Activated naive CD4-positive, alpha-beta T cell treated with Interleukin-2 at 50 U/mL for 16 hours (primary cell): ENCODE data around the gene CCDC69.
A peak's percentile ranks its signal among the peaks of the same experiment; 100 is the strongest.

Experiments used
- DNase-seq: peaks from one replicate; pipeline ENCODE4 v3.0.0-alpha.2; 2020

Gene CCDC69

DNA sequence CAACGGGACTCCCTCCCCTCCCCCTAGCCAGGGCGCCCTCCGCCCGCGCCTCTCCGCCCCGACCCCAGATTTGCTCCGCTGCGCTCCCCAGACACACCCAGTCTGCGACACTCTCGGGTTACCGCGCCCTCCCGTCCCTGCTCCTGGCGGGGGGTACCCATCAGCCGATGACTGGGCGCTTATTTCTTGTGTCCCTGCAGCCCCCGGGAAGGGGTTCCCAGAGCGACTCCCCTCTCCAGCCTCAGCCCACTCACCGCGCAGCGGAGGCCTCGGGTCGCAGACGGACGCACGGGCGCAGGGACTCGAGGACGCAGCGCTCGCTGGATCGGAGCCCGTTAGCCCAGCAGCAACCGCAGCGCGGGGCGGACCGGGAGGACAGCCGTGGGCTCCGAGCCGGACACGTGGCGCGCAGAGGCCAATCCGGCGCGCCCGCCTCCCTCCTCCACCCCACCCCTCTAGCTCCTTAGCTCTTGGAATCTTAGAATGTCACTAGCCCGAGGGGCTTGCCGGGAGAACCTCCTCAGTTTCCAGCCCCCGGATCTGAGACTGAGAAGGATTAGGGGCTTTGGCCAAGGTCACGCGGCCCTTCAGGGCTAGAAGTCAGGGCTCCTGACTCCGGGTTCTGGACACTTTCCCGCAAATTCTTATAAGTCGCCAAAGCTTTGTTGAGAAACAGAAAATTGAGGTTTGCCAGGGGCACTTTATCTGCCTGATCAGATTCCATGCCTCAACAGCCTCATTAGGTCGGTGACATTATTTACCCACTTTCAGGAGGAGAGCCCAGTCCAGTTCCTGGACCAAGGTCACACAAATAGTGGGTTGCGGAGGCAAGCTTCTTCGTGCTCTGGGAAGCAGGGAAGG is 66.2 kb downstream of the CCDC69 start, which contains the start of gene ANXA6:
TSS of gene ANXA6 (minus strand) at position 354 of the 861 bp plus-strand sequence. CDS start 9,878 bp downstream, outside the sequence.
- peak; percentile 71 for DNase-seq

DNA sequence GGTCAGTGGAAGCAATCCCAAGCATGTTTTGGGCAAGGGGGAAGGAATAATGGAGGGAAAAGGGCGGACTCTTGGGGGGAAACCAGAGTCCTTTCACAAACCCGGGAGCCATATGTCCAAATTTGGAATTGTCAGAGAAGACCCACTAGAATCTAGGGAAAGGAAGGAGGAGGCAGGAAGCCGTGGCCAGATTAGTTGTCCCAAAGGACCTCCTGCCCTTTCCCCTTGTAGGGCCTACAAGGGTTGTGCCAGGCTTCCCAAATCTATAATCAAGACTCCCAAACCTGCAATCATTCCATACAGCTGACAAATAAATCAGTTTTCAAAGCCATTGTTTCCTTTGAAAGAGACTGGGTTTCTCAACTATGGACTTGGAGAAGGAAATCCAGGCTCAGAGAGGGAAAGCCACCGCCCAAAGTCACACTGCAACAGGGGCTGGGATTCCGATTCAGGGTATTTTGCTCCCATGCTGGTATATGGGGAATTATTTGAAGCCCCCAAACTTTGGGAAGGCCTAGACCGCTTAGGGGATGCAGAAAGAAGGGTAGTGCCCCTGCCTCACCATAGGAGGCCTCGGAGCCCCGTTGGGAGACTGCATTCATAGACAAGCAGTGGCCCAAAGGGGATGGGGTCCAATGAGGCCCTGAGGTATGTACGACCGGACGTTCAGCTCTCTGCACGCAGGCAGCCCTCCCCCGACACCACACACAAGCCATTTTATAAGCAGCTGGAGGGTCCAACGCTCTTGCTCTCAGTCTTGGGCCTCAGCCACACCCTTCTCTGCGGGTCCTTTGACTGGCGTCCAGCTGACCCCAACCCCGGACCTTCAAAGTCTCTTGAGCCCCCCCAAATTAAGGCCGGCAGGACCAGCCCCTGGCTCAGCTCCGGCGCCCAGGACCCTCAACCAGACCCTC is 67.1 kb downstream of the CCDC69 start:
- DNase-seq = peak; percentile 32

DNA sequence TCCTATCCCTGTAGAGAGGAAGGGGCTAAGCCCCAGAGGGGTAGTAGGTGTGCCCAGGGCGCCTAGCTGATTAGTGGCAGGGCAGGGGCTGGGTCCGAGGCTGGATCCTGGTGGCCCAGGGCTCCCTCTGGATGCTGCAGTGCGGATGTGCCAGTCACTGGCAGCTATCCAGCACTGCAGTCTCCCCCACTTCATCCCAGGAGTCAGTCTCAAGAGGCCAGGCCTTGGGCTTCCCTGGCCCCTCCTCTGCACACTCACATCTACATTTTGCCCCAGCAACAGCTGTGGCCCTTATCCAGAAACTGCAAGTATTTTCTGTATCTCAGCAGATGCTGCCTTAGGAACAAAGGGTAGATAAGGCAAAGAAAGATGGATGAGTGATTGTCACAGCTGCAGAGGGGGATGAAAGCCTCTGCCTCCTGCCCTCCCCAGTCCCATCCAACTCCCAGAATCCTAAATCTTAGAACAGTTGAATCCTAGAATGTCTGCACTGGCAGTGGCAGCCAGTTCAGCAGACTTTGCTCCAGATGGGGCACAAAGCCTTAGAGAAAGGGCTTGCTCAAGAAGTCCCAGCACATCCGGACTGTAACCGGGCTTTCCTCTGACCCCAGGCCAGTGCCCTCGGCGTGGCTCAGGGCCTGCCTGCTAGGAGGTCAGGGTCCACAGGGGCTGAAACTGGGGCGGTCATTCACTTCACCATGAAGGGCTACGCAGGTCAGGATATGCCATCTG is 68.0 kb downstream of the CCDC69 start:
- DNase-seq = no peak

DNA sequence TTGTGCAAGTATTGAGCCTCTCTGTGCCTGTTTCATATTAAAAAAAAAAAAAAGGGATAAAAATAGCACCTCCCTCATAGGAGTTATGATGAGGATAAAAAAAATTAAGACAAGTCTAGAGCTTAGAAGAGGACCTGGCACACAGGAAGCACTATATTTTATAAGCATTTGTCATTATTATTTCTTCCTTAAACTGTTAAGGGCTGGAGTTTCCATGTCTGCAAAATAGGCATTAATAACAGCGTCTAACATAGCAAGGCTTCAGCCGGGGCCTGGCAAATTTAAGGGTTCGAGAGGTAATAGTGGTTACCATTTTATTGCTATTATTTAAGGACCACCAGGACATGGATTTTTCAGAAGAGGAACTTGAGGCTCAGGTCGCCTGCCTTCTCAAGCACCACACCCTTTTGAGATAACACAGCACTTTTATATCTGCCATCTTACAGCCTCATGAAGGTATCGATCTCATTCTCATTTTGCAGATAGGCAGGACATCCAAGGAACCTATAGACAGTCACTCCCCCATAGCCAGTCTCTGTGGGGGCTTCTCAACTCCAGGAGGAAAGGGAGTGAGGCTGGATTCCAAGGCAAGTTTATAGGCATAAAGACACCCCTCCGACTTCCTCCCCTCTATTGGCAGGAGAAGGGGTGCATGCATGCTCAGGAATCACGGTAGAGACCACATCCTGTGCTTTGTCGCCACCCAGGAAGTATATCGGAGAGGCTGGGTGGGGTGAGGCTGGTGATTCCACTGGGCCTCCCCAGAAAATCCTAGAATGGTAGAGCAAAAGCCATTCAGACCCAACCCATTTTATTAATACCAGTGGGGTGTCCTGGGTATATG is 68.7 kb downstream of the CCDC69 start:
- DNase-seq = peak; percentile 54

DNA sequence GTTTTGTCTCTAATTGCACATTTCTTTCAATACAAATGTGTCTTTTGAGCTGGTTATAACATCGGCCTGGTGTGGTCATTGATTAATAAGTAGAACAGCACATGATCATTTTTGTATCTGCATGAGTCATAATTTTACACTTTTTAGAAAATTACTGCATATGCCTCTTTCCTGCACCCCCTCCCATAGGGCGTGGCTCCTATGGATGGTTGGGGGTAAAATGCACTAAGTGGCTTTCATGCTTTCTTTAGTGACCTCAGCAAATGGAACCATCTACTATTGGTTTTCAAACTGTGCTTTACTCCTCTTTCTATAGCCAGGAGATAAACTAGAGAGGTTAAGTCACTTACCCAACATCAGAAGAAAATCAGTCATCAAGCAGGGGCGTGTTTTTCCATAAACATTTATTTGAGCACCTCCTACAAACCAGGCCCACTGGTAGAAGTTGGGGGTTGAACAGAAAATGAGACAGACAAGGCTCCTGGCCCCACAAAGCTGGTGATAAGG is 70.1 kb downstream of the CCDC69 start:
- DNase-seq = peak; percentile 69

DNA sequence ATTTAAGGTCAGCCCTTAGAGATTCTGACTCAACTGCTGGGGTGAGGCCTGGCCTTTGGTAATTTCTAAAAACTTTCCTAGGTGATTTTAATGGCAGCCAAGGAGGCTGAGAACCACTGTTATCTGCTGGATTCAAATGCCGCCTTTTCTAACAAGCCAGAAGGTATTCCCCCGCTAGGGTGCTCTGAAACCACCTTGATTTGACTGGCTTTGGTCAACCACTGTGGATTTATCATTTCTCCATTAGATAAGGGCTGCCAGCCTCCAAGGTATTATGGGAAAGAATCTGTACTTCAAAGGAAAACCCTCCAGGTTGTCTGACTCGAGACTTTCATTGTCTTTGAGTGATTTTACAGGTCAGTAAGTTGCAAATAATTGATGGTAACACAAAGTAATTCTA is 70.6 kb downstream of the CCDC69 start:
- DNase-seq = no peak

DNA sequence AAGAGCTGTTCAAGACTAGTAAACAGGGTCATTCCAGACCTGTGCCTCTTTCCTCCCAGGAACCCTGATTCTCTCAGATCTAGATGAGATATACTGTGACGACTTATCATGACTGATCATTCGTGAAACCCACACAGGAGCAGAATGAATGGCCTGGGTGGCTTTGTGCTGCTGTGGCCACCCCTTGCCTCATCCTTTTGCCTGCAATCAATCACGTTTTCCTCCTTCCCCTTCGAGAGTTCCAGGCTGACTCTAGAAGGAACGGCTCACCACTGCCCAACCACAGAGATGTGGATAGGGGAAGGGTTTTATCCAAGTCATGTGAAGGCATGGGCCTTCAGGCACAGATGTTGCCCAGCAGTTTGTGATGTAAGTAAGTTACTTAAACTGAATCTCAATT is 72.1 kb downstream of the CCDC69 start:
- DNase-seq = peak; percentile 69

DNA sequence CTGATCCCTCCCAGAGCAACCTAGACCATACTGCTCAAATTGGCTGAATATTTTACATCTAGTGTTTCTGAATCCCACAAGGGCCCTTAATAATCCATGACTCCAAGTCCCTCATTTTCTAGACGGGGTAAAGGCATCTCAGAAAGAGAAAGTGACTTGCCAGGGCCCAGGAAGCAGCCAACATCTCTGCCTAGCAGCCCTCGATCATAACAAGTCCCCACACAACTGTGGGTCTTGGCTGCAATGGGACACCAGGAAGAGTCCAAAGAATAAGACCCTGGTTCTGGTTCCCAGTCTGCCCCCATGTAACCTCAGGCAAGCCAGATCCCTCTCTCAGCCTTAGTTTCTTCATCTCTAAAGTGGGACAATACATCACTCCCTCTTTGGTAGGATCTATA is 72.6 kb downstream of the CCDC69 start:
- DNase-seq = no peak

DNA sequence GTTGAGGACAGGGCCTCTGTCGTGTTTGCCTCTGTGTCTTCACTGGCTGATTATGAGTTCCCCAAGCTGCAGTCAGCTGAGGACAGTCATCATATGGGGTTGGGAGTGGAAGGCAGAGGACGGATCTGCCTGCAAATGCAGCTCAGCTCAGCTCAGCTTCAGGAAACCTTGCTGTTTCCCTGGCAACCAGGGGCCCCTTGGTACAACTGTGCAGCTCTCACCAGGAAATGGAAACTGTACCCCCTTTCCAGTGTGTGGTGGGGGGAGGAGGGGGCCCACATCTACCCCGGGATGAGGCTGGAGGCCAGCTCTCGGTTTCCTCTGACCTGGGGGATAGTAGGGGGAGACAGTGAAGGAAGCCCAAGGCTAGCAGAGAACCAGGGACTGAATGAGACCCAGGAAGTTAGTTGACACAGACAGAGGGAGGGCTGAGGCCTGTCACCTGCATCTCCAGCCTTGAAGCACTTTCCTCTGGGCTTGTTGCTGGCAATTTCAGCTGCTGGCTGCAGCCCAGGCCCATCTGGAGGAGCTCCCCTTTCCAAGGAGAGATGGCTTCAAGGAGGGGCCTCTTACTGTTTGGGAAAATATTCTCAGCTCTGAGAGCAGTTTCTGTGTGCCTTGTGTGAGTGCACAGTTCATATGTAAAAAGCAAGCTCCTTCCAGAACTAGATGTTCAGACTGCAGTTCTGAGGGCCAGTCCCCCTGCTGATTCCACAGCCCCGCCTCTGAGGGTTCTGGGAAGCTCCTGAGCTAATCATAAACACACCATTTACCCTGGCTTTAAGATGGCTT is 73.2 kb downstream of the CCDC69 start:
- peak; percentile 63 for DNase-seq

DNA sequence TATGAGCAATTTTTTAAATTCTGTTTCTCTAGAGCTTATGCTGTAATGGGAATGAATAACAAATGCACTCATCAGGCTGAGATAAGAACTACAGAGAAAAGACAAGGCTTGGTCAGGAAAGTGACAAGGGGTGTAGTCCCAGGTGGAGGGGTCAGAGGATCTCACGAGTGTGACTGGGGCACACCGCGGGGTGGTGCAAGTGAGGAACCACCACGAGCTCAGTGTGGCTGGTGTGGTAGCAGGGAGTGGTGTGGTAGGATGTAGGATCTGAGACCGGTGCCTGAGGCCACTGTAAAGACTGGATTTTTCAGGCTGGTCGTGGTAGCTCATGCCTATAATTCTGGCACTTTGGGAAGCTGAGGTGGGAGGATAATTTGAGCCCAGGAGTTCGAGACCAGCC is 75.3 kb downstream of the CCDC69 start:
- DNase-seq = no peak

DNA sequence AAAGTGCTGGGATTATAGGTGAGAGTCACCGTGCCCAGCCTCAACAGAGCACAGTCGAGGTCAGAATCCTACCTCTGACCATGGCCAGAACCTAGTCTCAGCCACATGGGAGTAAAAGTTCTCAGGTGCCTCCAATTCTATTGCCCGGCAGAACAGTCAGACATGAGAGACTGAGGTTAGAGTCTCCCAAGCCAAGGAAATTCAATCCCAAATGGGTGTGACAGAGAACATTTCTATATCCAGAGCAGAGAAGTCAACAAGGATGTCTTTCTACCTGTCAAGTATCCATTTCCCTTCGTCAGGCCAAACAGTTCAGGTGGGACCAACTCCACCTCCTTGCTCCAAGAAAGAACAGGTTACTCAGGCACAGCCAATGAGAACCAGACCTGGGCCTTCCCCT is 76.9 kb downstream of the CCDC69 start:
- no peak for DNase-seq

DNA sequence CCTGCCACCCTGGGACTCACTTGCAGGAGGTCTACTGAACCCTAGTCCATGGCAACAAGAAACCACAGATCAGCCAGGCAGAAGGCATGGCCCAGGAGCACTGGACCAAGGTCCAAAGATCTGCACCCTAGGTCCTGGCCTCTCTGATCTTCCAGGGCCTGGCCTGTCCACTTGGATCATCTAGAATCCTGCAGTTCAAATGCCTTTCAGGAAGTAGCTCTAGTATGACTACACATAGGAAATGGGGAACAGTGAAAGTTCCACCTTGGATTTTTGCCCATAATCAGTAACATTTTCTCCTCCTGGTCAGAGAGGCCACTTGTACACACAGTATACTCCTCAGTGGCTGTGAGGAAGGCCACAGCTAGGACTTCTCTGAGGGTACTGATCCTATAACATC is 77.8 kb downstream of the CCDC69 start:
- DNase-seq = no peak

DNA sequence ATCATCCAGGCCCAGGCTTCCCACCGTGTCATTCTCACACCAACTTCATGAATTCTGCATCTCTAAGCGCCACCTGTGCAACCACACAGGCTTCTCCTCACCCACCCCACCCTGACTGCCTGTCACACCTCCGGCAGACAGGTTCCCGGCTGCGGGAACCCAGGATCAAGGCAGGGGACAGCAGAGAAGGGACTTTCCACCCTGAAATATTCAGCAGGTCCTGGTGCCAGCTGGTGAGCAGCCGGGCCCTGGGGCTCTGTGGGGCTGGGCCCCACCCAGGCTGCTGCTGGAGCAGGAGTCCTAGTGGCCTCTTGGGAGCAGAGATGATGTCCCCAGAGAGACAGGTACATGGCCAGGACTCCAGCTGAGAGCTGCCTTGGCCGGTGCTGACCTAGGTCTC is 79.0 kb downstream of the CCDC69 start:
- no peak for DNase-seq

DNA sequence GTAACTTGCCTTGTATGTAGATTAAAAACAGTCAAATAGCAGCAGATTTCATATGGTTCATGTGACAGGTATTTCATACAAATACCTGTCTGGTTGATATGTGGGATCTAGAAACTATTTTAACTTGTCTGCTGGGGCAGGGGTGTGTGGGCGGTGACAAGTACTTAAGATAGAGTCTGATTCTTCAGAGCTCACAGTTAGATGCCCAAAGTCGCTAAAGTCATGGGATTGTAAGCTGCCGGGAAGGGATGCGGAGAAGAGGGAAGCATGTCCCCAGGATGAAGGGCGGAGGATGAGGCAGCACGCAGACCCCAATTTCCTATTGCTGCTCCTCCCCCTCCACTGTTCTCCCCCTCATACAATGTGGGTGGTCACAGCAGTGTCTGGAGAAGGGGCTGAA is 79.6 kb downstream of the CCDC69 start:
- DNase-seq = no peak

DNA sequence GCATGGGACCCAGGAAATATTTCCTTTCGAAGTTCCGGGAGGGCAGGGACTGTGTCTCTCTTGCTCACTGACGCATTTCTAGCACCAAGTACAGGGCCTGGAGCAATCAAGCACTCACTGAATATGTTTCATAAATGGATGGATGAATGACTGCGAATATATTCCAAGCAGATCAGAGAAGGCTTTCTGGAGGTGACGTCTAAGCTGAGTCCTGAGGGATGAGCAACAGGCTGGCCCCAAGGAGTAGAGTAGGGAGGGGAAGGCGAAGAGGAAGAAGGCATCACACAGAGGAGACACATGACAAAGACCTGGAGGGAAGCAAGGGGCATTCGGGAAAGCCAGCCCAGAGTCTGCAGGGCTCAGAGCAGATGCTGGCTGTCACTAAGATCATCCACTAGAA is 80.2 kb downstream of the CCDC69 start:
- no peak for DNase-seq

DNA sequence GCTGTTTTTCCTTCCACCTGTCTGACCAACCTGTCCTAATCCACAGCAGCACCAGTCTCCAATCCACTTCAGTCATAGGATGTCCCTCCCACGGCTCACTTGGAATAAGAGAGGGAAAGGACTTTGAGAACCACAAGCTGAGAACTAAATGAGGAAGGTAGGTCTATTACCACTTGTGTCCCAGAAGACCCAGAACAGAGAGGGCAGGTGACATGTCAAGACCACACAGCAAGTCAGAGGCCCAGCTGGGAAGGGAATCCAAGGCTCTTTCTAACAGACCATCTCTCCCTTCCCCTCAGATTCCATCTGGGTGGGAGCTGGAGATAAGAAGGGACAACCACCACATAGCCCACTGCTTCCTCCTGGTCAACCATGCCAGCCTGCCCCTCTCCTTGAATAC is 81.0 kb downstream of the CCDC69 start:
- no peak for DNase-seq

DNA sequence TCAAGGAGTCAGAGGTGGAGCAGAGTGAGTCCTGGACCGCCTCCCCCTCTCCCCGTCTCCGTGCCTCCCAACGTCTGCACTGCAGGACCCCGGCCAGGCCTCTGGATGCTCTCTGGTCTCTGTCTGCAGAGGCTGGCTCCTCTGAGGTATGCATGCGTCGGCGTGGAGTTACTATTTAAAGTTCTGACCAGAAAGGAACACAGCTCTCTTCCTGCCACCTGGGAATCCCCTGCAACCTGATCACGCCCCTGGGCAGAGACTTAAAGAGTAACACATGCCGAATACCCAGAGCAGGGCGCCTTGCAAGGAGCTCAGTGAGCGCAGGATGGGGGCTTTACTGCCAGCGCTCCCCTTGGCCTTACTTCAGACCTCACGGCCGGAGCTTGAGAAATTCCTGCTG is 82.4 kb downstream of the CCDC69 start:
- DNase-seq = peak; percentile 64

DNA sequence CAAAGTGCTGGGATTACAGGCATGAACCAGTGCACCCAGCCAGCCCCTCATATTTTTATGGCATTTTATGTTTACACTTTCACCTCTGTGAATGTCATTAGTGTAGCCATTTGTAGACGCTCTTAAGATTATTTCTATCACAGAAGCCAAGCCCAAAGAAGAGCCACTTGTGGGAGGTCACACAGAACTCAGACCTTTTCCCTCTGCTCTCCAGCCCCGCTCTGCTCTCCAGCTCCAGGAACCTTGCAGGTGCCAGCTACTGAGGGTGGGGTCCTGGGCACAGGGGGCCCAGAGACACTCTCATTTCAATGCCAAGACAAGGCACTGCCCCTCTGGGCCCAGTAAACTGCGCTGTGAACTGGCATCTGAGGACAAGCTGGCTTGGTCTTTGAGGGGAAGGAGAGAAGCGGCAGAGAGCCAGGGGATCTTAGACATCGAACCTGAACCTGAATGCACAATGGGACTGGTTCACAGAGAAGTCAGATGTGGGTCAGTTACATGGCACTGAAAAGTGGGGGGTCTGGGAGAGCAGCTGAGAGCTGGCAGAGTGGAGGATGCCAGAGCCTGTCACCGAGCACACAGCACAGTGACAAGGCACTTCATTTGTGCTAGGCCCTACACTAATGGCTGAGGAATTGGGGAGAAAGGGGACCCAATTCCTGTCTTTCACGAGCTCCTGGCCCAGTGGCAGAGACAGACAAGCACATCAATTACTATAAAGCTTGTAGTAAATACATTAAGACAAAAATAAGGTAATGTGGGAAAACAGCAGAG is 83.0 kb downstream of the CCDC69 start:
- DNase-seq = no peak

DNA sequence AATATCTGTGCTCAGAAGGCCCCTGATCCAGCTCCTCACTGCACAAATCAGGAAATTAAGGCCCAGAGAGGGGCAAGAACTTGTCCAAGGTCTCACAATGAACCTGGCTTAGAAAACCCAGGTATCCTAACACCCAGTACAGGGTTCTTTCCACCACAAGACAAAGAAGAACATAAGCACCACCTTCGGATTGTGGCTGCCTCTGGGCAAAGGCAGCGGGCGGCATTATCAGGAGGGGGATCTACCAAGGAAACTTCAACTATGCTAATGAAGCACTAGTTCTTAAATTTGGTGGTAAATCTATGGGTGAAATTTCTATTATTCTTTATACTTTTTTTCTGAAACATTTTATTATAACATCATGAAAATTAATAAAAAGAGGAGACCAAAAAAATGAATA is 84.2 kb downstream of the CCDC69 start:
- no peak for DNase-seq

DNA sequence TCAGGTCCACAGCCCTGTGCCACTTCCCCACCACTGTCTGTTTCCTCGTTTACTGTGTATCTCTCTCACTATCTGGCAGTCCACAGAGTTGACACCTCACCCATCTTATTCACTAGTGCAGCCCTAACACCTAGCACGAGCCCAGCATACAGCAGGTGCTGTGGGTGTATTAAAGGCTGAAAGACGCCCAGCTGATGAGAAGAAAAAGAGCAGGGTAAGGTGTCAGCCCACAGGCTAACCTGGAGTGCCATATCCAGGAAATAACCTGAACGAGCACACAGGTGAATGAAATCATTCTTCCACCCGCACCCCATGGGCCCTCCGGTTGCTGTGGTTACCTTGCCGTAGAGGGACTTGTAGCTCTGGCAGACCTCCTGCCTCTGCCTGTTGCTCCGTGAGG is 84.9 kb downstream of the CCDC69 start:
- no peak for DNase-seq
